Activated CD8-positive, alpha-beta T cell treated with anti-CD3 and anti-CD28 coated beads for 36 hours (primary cell): Measurements from ENCODE around the gene SSR1. TPM values are rescaled to one million over a fixed set of nuclear protein-coding genes. Genes with fewer than 3 reads are reported as not detected.

Source experiments
- ATAC-seq: fragments of 200-7000 bp; cut with Tn5 transposase; one replicate; pipeline ENCODE4 v1.10.0; 2021; ENCODE audit warnings: mild to moderate bottlenecking, moderate library complexity
- CTCF ChIA-PET: fragments of 350-600 bp; sonication (Branson Sonifier 250); formaldehyde crosslinking; loops from one replicate; lab custom pipeline; 2021; ENCODE audit warnings: antibody characterized with exemption; lab: Charles Lee
- POLR2A ChIA-PET: fragments of 350-600 bp; sonication (Branson Sonifier 250); formaldehyde crosslinking; loops from one replicate; lab custom pipeline; 2021; ENCODE audit warnings: antibody characterized with exemption; lab: Charles Lee
- DNase-seq: peaks from one replicate; pipeline ENCODE4 v3.0.0-alpha.2; 2020
- H3K27ac Mint-ChIP-seq: one replicate; pipeline ENCODE4 v1.8.0; 2021; ENCODE audit warnings: mild to moderate bottlenecking, mixed read lengths
- H3K27me3 Mint-ChIP-seq: one replicate; pipeline ENCODE4 v1.8.0; 2021; ENCODE audit warnings: mixed read lengths
- H3K36me3 Mint-ChIP-seq: one replicate; pipeline ENCODE4 v1.8.0; 2021; ENCODE audit warnings: low read depth, mixed read lengths
- H3K4me1 Mint-ChIP-seq: one replicate; pipeline ENCODE4 v1.8.0; 2021; ENCODE audit warnings: low read depth, mixed read lengths
- H3K4me3 Mint-ChIP-seq: one replicate; pipeline ENCODE4 v1.8.0; 2021; ENCODE audit warnings: mild to moderate bottlenecking, moderate library complexity, mixed read lengths
- H3K9me3 Mint-ChIP-seq: one replicate; pipeline ENCODE4 v1.8.0; 2021; ENCODE audit warnings: mixed read lengths
- CTCF ChIP-seq: fragments of 200-600 bp; IDR thresholded peaks from one replicate; pipeline ENCODE4 v1.8.0; 2022; ENCODE audit warnings: antibody characterized with exemption, mild to moderate bottlenecking
- intact Hi-C: fragments of 100-400 bp; cut with micrococcal nuclease; formaldehyde crosslinking; loops from one replicate; pipeline ENCODE4 v1.10.0; 2022
- total RNA-seq, 2 experiments: library from RNA; stranded (reverse); gene quantifications; one replicate each; pipeline ENCODE4 v1.2.3, GENCODE V29; 2021

Gene SSR1
- total RNA-seq, 2 experiments from 2014 or later = 117 to 124 TPM

GRCh38 chr6:7249946-7250643, 62.9 kb downstream of the SSR1 start:
- no peak for DNase-seq
- H3K27ac Mint-ChIP-seq = no peak overlapping the region
- no peaks in the 10 kb centered on the region for H3K4me1 Mint-ChIP-seq
- peaks cover 19% of the 10 kb centered on the region for H3K36me3 Mint-ChIP-seq
- TF ChIP-seq CTCF = no peak
- no peak for ATAC-seq
- H3K27me3 Mint-ChIP-seq = no peaks in the 10 kb centered on the region
- ChIA-PET POLR2A (no interaction called here), CTCF (interaction anchor here (0.9 kb wide), 1 partner anchor 12 kb away, joined by 3 read pairs; no protein-coding TSS in a partner anchor)
- H3K9me3 Mint-ChIP-seq = no peaks in the 10 kb centered on the region
- no peak overlapping the region for H3K4me3 Mint-ChIP-seq
- intact Hi-C loops = loop anchor here (10.0 kb wide), 1 partner anchor 335 kb away; no protein-coding TSS in a partner anchor

GRCh38 chr6:7249391-7249790, 63.6 kb downstream of the SSR1 start:
- POLR2A ChIA-PET = no interaction called here
- TF ChIP-seq CTCF = no peak
- peaks cover 19% of the 10 kb centered on the region for H3K36me3 Mint-ChIP-seq
- CTCF ChIA-PET = interaction anchor here (0.9 kb wide), 1 partner anchor 11 kb away, joined by 3 read pairs; no protein-coding TSS in a partner anchor
- no peaks in the 10 kb centered on the region for H3K4me1 Mint-ChIP-seq
- no peaks in the 10 kb centered on the region for H3K27me3 Mint-ChIP-seq
- intact Hi-C loops = loop anchor here (10.0 kb wide), 1 partner anchor 335 kb away; no protein-coding TSS in a partner anchor
- DNase-seq (no peak), ATAC-seq (no peak)
- no peak overlapping the region for H3K4me3 Mint-ChIP-seq
- H3K27ac Mint-ChIP-seq = no peak overlapping the region
- H3K9me3 Mint-ChIP-seq = no peaks in the 10 kb centered on the region

- Mint-ChIP-seq H3K4me3 (no peak overlapping the region), H3K9me3 (no peaks in the 10 kb centered on the region), H3K4me1 (peaks cover 8% of the 10 kb centered on the region), H3K27me3 (no peaks in the 10 kb centered on the region), H3K36me3 (peaks cover 22% of the 10 kb centered on the region), H3K27ac (no peak overlapping the region)
- no peak for ATAC-seq
- TF ChIP-seq CTCF = no peak
- intact Hi-C loops = loop anchor here (10.0 kb wide), 1 partner anchor 333 kb away; no protein-coding TSS in a partner anchor
- POLR2A ChIA-PET = no interaction called here
- CTCF ChIA-PET = no interaction called here
- DNase-seq = no peak
Measured at GRCh38 chr6:7247828-7248227, 65.2 kb downstream of the SSR1 start.

GRCh38 chr6:7247179-7247456, 65.9 kb downstream of the SSR1 start:
- CTCF ChIA-PET = no interaction called here

More at GRCh38 chr6:7247179-7247456, 65.9 kb downstream of the SSR1 start:
- DNase-seq (no peak), ATAC-seq (no peak)
- TF ChIP-seq CTCF = no peak
- no peaks in the 10 kb centered on the region for H3K27me3 Mint-ChIP-seq
- H3K9me3 Mint-ChIP-seq = no peaks in the 10 kb centered on the region
- no peak overlapping the region for H3K27ac Mint-ChIP-seq
- intact Hi-C loops = loop anchor here (10.0 kb wide), 1 partner anchor 332 kb away; no protein-coding TSS in a partner anchor
- POLR2A ChIA-PET = no interaction called here
- H3K36me3 Mint-ChIP-seq = peaks cover 22% of the 10 kb centered on the region
- no peak overlapping the region for H3K4me3 Mint-ChIP-seq
- H3K4me1 Mint-ChIP-seq = peaks cover 12% of the 10 kb centered on the region
